Measurements from ENCODE around the gene TMEM238. TPM values are rescaled to one million over a fixed set of nuclear protein-coding genes. Genes with fewer than 3 reads are reported as not detected.
"Not testable (repeated sequence)": the region's sequence is repeated elsewhere in the genome, so short reads cannot be mapped to it uniquely, and the experiment has no call there.

TMEM238 gene
- total RNA-seq, 1 donor from 2014 or later: 21.4 TPM

DNA sequence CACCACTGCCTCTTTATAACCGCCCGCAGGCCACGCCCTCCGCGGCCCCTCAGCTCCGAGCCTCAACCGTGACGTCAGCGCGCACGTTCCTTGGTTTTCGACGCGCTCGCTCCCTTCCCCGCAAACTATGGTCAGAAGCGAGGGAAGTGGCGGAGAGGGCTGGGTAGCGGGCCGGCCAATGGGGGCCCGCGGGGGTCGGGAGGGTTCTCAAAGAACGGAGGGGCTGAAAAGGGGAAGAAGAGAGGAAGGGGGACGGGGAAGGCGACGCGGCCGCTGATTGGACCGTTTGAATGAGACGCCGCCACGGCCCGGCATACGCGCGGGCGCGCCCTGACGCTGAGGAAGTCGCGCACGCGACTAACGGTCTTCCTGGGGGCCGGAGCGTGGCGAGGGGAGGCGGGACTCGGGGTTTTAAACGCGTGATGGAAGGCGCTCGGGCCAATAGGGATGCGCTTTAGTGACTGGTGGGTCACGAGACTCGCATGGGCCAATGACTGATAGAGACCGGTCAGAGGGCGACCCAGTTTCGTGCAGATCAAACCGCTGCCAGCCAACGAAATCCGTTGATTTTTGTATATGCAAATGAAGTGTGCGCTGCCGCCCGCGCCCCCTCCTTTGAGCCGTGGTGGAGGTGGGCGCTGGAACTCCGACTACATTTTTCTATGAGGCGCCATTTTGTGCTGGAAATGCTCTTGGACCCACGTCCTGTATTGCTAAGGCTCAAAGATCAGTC is 23.9 kb upstream of the TMEM238 start:
- peak overlapping the region; percentile 86 for H3K4me3 ChIP-seq (ENCODE audit: low read depth, low read length)
- peak; percentile 87 for DNase-seq (ENCODE audit: low read depth)
- TF ChIP-seq, protein P1, sequence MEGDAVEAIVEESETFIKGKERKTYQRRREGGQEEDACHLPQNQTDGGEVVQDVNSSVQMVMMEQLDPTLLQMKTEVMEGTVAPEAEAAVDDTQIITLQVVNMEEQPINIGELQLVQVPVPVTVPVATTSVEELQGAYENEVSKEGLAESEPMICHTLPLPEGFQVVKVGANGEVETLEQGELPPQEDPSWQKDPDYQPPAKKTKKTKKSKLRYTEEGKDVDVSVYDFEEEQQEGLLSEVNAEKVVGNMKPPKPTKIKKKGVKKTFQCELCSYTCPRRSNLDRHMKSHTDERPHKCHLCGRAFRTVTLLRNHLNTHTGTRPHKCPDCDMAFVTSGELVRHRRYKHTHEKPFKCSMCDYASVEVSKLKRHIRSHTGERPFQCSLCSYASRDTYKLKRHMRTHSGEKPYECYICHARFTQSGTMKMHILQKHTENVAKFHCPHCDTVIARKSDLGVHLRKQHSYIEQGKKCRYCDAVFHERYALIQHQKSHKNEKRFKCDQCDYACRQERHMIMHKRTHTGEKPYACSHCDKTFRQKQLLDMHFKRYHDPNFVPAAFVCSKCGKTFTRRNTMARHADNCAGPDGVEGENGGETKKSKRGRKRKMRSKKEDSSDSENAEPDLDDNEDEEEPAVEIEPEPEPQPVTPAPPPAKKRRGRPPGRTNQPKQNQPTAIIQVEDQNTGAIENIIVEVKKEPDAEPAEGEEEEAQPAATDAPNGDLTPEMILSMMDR (conservative IDR thresholded peaks at IDR 0.05; ENCODE audit: low read depth, low read length): no peak

DNA sequence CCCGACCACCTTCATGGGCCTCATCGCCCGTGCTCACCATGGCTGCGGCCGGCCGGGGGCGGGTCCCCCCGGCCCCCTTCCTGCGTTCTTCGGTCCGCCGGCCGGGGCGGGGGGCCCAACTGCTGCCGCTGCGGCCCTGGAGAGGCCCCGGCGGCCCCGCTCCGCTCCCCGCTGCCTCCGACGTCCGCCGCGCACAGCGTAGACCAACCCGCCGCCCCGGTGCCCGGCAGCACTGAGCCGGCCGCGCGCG is 23.4 kb upstream of the TMEM238 start, which contains the start of gene UBE2S:
Gene UBE2S (minus strand): TSS at position 239 of the 250 bp plus-strand sequence. CDS start 199 bp downstream, at position 40.
- H3K4me3 ChIP-seq (ENCODE audit: low read depth, low read length): peak within 1 kb of the TSS; percentile 86
- not testable (repeated sequence) for DNase-seq (ENCODE audit: low read depth)

DNA sequence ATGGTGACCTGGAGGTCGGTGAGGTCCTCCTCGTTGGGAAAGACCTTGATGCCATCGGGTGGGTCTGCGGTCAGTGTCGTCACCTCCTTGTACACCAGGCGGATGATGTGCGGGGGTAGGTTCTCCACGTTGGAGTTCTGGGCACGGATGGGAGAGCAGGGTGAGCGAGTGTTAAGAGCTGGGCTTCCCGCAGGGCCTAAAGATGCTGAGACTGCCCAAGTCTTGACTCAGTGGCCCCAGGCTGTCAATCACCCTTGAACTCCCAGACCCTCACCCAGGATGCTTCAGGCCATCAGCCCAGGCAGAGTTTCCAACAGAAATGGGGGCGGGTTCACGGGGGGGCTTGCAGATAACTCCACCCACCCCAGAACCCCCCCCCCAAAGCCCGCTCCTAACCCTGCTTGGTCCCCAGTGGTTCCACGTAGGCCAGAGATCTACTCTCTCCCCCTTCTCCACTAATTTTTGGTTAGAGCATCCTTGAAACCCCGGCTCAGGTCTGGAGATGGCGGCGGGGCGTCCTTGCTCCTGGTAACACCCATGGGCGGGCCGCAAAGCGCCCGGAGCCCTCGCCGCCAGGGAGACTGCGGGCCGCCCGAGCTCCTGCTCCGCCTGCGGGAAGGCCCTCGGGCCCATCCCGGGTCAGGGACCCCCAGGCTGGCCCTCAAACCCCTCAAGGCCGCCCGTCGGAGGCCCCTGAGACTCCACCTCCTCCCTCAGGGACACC is 22.9 kb upstream of the TMEM238 start:
- no peak for DNase-seq (ENCODE audit: low read depth)
- peak overlapping the region; percentile 86 for H3K4me3 ChIP-seq (ENCODE audit: low read depth, low read length)

DNA sequence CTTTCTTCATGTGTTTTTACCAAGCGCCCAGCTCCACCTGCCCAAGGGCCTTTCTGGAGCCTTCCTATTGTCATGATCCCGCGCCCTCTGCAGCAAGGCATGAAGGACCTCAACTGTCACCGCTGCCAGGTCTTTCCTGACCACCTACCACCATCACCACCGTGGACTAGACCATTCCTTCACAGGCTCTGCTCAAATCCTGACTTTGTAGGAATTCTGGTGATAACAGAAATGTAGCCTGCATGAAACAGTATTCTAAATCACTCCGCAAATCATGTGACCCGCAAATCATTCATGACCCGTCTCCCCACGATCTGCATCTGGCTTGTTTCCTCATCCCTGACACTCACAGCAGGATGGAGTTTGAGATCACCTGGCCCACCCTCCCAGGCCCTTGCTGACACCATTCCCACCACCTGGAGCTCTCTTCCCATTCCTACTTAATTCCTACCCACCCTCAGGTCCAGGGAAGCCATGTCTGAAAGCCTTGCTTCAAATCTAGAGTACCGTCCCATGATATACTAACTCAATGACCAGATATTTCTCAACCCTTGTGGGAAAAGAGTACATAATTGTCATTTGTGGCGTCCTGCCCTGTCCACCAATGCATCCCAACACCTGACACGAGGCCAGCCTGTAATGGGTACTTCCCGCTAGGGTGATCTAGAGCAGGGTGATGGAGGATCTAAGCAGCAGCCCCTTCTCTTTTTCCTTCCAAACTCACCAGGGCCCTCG is 22.2 kb upstream of the TMEM238 start:
- TF ChIP-seq, protein P1 (conservative IDR thresholded peaks at IDR 0.05; ENCODE audit: low read depth, low read length): no peak
- H3K4me3 ChIP-seq (ENCODE audit: low read depth, low read length): peak overlapping the region; percentile 86
- DNase-seq (ENCODE audit: low read depth): no peak

More for the DNA sequence above, 22.9 kb upstream of the TMEM238 start:
- TF ChIP-seq, protein P1 (conservative IDR thresholded peaks at IDR 0.05; ENCODE audit: low read depth, low read length): no peak

DNA sequence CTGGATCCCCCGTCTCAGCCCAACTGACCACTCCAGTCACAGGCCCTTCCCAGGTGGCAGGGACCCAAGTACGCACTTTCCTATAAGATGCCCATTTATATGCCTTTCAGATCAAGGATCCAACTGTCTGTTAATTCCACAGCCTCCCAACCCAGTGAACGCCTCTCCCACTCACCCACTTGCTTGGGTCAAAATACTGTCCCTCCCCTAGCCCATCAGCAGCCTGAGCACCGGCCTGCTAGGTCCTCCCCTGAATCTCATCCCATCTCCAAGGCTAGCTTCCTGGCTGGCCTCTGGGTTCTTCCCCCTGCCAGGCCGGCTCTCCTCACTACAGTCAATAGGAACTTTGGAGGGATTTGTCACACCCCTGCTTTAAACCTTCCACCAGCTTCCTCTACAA is 21.5 kb upstream of the TMEM238 start:
- DNase-seq (ENCODE audit: low read depth): no peak
- H3K4me3 ChIP-seq (ENCODE audit: low read depth, low read length): peak overlapping the region; percentile 86
- TF ChIP-seq, protein P1 (conservative IDR thresholded peaks at IDR 0.05; ENCODE audit: low read depth, low read length): no peak

DNA sequence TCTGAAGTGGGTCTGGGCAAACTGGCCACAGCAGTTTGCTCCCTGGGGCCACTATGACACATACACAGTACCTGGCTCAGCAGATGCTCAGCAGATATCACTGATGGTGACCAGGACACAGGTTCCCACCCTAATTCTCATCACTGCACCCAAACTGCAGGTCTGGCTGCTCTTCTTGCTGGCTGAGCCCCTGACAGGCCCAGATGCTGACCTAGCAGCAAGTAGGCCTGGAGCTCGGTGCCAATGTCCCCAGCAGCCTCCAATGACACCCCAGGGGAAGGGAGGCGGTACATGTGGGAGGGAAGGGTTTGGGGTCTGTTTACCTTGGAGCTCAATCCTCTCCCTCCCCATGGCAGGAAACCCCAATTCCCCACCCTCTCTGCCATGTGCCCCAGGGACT is 18.4 kb upstream of the TMEM238 start:
- H3K4me3 ChIP-seq (ENCODE audit: low read depth, low read length): no peak overlapping the region
- no peak for DNase-seq (ENCODE audit: low read depth)
- TF ChIP-seq, protein P1 (conservative IDR thresholded peaks at IDR 0.05; ENCODE audit: low read depth, low read length): no peak

DNA sequence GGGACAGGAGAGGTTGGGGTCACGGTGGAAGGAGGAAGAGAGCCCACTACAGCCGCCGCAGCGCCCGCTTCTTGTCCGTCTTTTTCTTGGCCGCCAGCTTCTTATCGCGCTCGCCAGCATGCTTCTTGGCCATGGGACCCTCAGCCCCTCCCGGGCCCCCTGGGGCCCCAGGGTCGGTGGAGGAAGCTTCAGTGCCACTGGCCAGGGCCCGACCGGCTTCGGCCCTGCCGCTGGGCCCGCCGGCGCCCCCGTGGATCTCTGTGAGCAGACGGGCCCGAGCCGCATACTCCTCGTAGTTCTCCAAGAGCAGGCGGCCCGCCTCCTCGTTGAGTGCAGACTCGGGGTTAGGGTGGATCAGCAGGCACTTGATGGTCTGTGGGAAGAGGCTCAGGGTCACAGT is 17.3 kb upstream of the TMEM238 start:
- not testable (repeated sequence) for DNase-seq (ENCODE audit: low read depth); H3K4me3 ChIP-seq (ENCODE audit: low read depth, low read length)

All from epithelial cell of proximal tubule (primary cell).